B cell (primary cell): ENCODE results near the gene ITPR1. TPM values are rescaled to one million over a fixed set of nuclear protein-coding genes. Genes with fewer than 3 reads are reported as not detected.
A peak's percentile ranks its signal among the peaks of the same experiment; 100 is the strongest.

Source experiments
- ATAC-seq: fragments of 200-7000 bp; cut with Tn5 transposase; one replicate; pipeline ENCODE4 v1.10.0; 2021; ENCODE audit warnings: low read depth, mild to moderate bottlenecking, moderate number of reproducible peaks, moderate library complexity
- CTCF ChIA-PET: fragments of 350-600 bp; sonication (Branson Sonifier 250); formaldehyde crosslinking; loops from one replicate; lab custom pipeline; 2021; ENCODE audit warnings: antibody characterized with exemption, inconsistent platforms; lab: Charles Lee
- POLR2A ChIA-PET: fragments of 350-600 bp; sonication (Branson Sonifier 250); formaldehyde crosslinking; loops from one replicate; lab custom pipeline; 2021; ENCODE audit warnings: antibody characterized with exemption; lab: Charles Lee
- DNase-seq: peaks from one replicate; pipeline ENCODE4 v3.0.0; 2013
- H2AFZ ChIP-seq: 2 replicates; pipeline ENCODE4 v1.6.1; 2012; ENCODE audit warnings: mild to moderate bottlenecking, low read depth, low read length; ENCODE audit not compliant: insufficient read depth, poor library complexity, severe bottlenecking
- H3K27ac ChIP-seq, 2 donors: 1 replicate in 1 of 2; 2 replicates in 1 of 2; pipeline ENCODE4 v1.5.1; 2012 to 2013; ENCODE audit warnings: low read length in 2 of 2, mild to moderate bottlenecking in 2 of 2, moderate library complexity in 1 of 2
- H3K27me3 ChIP-seq, 4 experiments: fragments of 200-600 bp in 1 of 4; sonication (generic) in 1 of 4; replicated peaks in 1 of 4; 1 replicate in 2 of 4; 2 replicates in 2 of 4; pipeline versions ENCODE4 v1.6.1 to v1.7.0; 2013 to 2016; ENCODE audit warnings: low read length in 3 of 4, mild to moderate bottlenecking in 2 of 4, mixed read lengths in 1 of 4, moderate library complexity in 1 of 4; ENCODE audit not compliant: insufficient read depth in 4 of 4, control insufficient read depth in 3 of 4; ENCODE audit errors: control extremely low read depth in 1 of 4
- H3K36me3 ChIP-seq, 2 experiments: replicated peaks in 1 of 2; 1 replicate in 1 of 2; 2 replicates in 1 of 2; pipeline versions ENCODE4 v1.6.1 to v1.7.1; 2013; ENCODE audit warnings: low read length in 1 of 2; ENCODE audit not compliant: insufficient read depth in 2 of 2, control insufficient read depth in 1 of 2; ENCODE audit errors: control extremely low read depth in 1 of 2, extremely low read depth in 1 of 2
- H3K4me1 ChIP-seq, 2 donors: fragments of 200-600 bp in 1 of 2; sonication (generic) in 1 of 2; 1 replicate in 1 of 2; 2 replicates in 1 of 2; pipeline versions ENCODE4 v1.5.1 to v1.6.1; 2013 to 2017; ENCODE audit warnings: low read length in 2 of 2; ENCODE audit not compliant: control insufficient read depth in 2 of 2, insufficient read depth in 2 of 2
- H3K4me2 ChIP-seq: replicated peaks from 2 replicates; pipeline ENCODE3; 2012; ENCODE audit warnings: mild to moderate bottlenecking, low read depth, low read length; ENCODE audit not compliant: poor library complexity, severe bottlenecking
- H3K4me3 ChIP-seq, 5 experiments: fragments of 200-600 bp in 1 of 5; sonication (generic) in 1 of 5; 1 replicate in 3 of 5; 2 replicates in 2 of 5; pipeline versions ENCODE4 v1.5.1 to v1.7.0; 2011 to 2016; ENCODE audit warnings: low read length in 4 of 5, mild to moderate bottlenecking in 4 of 5, low read depth in 2 of 5, control low read depth in 1 of 5, moderate library complexity in 1 of 5; ENCODE audit not compliant: insufficient read depth in 1 of 5; ENCODE audit errors: control extremely low read depth in 1 of 5, extremely low read depth in 1 of 5
- H3K79me2 ChIP-seq: fragments of 200-600 bp; sonication (generic); one replicate; pipeline ENCODE4 v1.6.0; 2016; ENCODE audit warnings: low read length; ENCODE audit not compliant: control insufficient read depth, insufficient read depth
- H3K9ac ChIP-seq: fragments of 200-600 bp; sonication (generic); 2 replicates; pipeline ENCODE4 v1.6.1; 2017; ENCODE audit warnings: mild to moderate bottlenecking, low read length, moderate library complexity
- H3K9me3 ChIP-seq, 3 donors: one replicate each; pipeline versions ENCODE4 v1.6.1 to v1.7.1; 2013; ENCODE audit warnings: low read length in 2 of 3; ENCODE audit not compliant: control insufficient read depth in 2 of 3, insufficient read depth in 1 of 3; ENCODE audit errors: control extremely low read depth in 1 of 3
- H4K20me1 ChIP-seq: 2 replicates; pipeline ENCODE4 v1.6.0; 2012; ENCODE audit warnings: mild to moderate bottlenecking, low read length; ENCODE audit not compliant: insufficient read depth, control insufficient read depth, poor library complexity, severe bottlenecking
- H3K27ac Mint-ChIP-seq: one replicate; pipeline ENCODE4 v1.8.0; 2021; ENCODE audit warnings: mixed read lengths
- H3K27me3 Mint-ChIP-seq: one replicate; pipeline ENCODE4 v1.8.0; 2021; ENCODE audit warnings: mixed read lengths
- H3K4me1 Mint-ChIP-seq: one replicate; pipeline ENCODE4 v1.8.0; 2021; ENCODE audit warnings: mixed read lengths
- H3K4me3 Mint-ChIP-seq: one replicate; pipeline ENCODE4 v1.8.0; 2021; ENCODE audit warnings: mixed read lengths
- H3K9me3 Mint-ChIP-seq: one replicate; pipeline ENCODE4 v1.8.0; 2022; ENCODE audit warnings: mixed read lengths; ENCODE audit not compliant: insufficient read depth
- CTCF ChIP-seq: fragments of 200-600 bp; IDR thresholded peaks from one replicate; pipeline ENCODE4 v1.8.0; 2022; ENCODE audit warnings: antibody characterized with exemption, mild to moderate bottlenecking
- EZH2 ChIP-seq: IDR thresholded peaks from 2 replicates; pipeline ENCODE4 v1.6.1; 2012; ENCODE audit warnings: borderline replicate concordance, low read depth, mild to moderate bottlenecking, moderate library complexity, low read length; ENCODE audit not compliant: insufficient read depth, poor library complexity, severe bottlenecking
- WGBS: methylation state at CpG from one replicate; pipeline ENCODE4 v1.1.5; 2013; ENCODE audit warnings: missing lambda C conversion rate; ENCODE audit not compliant: insufficient coverage; 5-methylcytosine and 5-hydroxymethylcytosine counted together
- intact Hi-C: fragments of 100-400 bp; cut with micrococcal nuclease; formaldehyde crosslinking; loops from one replicate; pipeline ENCODE4 v1.10.0; 2022
- polyA plus RNA-seq: library from polyadenylated mRNA; depleted of rRNA; stranded (reverse); fragments of >200 nt; gene quantifications from 2 replicates; pipeline ENCODE4 v1.2.3, GENCODE V29; 2012
- total RNA-seq, 2 donors: library from RNA; stranded (reverse); fragments of 120-200 nt in 1 of 2; gene quantifications; 1 replicate in 1 of 2; 2 replicates in 1 of 2; pipeline versions ENCODE4 v1.2.3 to v1.2.4, GENCODE V29; 2013 to 2022

Gene ITPR1
- total and polyA plus RNA-seq, 2 donors (not counting 1 experiment from before 2014, with no cell fraction given) = 64.0 to 332 TPM

GRCh38 chr3:4849739-4850138 lies 356.6 kb downstream of the ITPR1 start:
- no peak overlapping the region for H3K4me3 ChIP-seq
- H3K27me3 Mint-ChIP-seq = no peaks in the 10 kb centered on the region
- no peaks in the 10 kb centered on the region for H3K27me3 ChIP-seq
- no peaks in the 10 kb centered on the region for H3K79me2 ChIP-seq
- CTCF ChIA-PET = interaction anchor here (1.4 kb wide), 1 partner anchor 11 kb away, joined by 4 read pairs; no protein-coding TSS in a partner anchor
- no peak overlapping the region for H3K4me2 ChIP-seq
- no peak overlapping the region for H3K27ac Mint-ChIP-seq
- peaks cover 16 to 22% of the 10 kb centered on the region in 2 donors for H3K4me1 ChIP-seq
- H3K4me1 Mint-ChIP-seq = peaks cover 53% of the 10 kb centered on the region
- H3K9ac ChIP-seq = no peak overlapping the region
- H2AFZ ChIP-seq = no peak overlapping the region
- no peak overlapping the region for H3K4me3 Mint-ChIP-seq
- H4K20me1 ChIP-seq = no peaks in the 10 kb centered on the region
- intact Hi-C loops = no loop called here
- POLR2A ChIA-PET = interaction anchor here (1.1 kb wide), 1 partner anchor 163 kb away, joined by 3 read pairs; no protein-coding TSS in a partner anchor
- H3K9me3 ChIP-seq = no peaks in the 10 kb centered on the region
- TF ChIP-seq CTCF = no peak
- TF ChIP-seq EZH2 = no peak
- DNase-seq = no peak
- no peak for ATAC-seq
- H3K36me3 ChIP-seq = peaks cover 3 to 13% of the 10 kb centered on the region in 2 experiments
- H3K27ac ChIP-seq = peak overlapping the region in 1 of 2 donors; percentile 48
- no peaks in the 10 kb centered on the region for H3K9me3 Mint-ChIP-seq

GRCh38 chr3:4850211-4850927 lies 357.2 kb downstream of the ITPR1 start:
- H3K27me3 Mint-ChIP-seq = no peaks in the 10 kb centered on the region
- Histone ChIP-seq H3K9me3 (no peaks in the 10 kb centered on the region), H3K4me1 (peaks cover 13 to 21% of the 10 kb centered on the region in 2 donors), H3K27ac (peak overlapping the region in 1 of 2 donors; percentile 48), H3K79me2 (no peaks in the 10 kb centered on the region), H3K36me3 (peaks cover 3 to 13% of the 10 kb centered on the region in 2 experiments), H3K9ac (no peak overlapping the region), H3K4me2 (no peak overlapping the region), H3K27me3 (no peaks in the 10 kb centered on the region), H4K20me1 (no peaks in the 10 kb centered on the region), H2AFZ (no peak overlapping the region), H3K4me3 (no peak overlapping the region)
- H3K4me3 Mint-ChIP-seq = no peak overlapping the region
- intact Hi-C loops = no loop called here
- no peak overlapping the region for H3K27ac Mint-ChIP-seq
- DNase-seq (no peak), ATAC-seq (no peak)
- 70% methylated on average over 2 of the region's 5 CpGs for WGBS
- H3K4me1 Mint-ChIP-seq = peaks cover 46% of the 10 kb centered on the region
- TF ChIP-seq EZH2 = no peak
- no peak for TF ChIP-seq CTCF
- no peaks in the 10 kb centered on the region for H3K9me3 Mint-ChIP-seq
- ChIA-PET POLR2A (interaction anchor here (1.1 kb wide), 1 partner anchor 162 kb away, joined by 3 read pairs; no protein-coding TSS in a partner anchor), CTCF (interaction anchor here (0.8 to 1.4 kb wide), 2 partner anchors 12 to 134 kb away, joined by 3 to 4 read pairs; no protein-coding TSS in a partner anchor)
